DMS153 treated with DMSO at 0.1 percent for 48 hours (cell line): ENCODE measurements around the gene STK32A.

ENCODE experiments used
- DNase-seq: peaks from one replicate; lab custom pipeline; 2025; ENCODE audit not compliant: unreplicated experiment; lab: John Stamatoyannopoulos, UW

The STK32A gene

DNA sequence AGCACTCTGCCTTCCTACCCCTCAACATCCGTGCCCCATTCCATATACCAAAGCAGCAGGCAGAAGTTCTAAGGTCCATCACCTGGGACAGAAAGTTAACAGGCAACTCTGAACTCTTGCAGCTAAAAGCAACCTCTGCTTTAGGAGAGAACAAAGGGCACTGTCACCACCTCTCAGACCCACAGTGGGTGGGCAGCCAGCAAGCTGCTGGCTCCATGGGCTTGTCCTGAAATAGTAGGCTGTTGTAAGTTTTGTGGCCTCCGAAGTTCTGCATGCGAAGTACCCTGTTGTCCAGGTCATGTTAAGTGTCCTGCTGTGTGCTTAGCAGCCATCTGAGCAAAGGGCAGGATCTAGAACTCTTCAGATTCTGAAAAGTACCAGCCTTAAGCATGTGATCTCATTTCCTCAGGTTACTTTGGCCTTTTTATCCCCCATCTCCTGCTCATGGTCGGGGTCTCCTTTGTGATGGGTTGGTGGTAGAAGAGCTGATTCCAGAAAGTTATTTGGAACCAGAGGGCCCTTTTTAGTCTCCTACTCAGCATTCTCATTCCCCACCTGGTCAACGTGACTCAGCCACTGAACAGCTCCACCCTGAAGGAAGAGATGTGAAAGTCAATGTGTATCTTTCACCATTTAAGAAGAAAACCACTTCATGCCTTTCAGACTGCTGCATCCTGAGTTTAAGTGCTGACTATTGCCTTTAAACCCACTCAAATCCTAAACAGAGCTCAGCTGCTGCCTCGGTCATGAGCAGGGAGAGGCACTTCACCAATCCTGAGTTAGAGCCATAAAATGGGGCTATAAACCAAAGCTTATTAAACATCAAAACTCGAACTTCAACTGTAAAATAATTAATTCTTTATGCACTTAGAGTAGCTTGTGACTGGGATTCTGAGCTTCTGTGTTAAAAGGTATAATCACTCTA lies 153.6 kb downstream of the STK32A start:
- no peak for DNase-seq

DNA sequence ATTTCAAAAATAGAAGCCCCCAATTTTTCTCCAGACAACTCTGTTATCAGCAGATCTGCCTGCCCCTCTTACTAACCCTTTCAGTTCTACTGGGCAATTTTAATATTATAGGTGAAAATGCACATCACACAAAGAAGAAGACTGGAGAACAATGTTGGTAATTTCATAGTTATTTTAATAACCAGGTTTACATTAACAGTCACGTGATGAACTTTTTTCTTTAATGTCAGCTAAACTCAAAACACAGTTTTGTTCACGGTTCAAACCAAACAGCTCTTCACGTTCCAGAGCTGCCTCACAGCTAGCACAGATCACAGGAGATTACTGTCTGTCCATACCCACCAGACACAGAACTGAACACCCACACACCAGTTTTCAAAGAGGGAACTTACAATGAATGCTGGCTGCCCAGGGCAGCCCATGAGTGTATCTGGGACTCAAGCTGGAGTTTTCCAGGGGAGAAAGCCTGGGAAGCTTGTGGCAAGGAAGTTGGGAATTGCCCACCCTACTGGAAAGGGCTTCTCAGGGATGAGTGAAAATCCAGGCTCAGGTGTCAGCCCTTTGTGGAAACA lies 155.9 kb downstream of the STK32A start:
- DNase-seq: no peak

- no peak for DNase-seq
Observed at GRCh38 chr5:147391781-147392180, 157.0 kb downstream of the STK32A start.

DNA sequence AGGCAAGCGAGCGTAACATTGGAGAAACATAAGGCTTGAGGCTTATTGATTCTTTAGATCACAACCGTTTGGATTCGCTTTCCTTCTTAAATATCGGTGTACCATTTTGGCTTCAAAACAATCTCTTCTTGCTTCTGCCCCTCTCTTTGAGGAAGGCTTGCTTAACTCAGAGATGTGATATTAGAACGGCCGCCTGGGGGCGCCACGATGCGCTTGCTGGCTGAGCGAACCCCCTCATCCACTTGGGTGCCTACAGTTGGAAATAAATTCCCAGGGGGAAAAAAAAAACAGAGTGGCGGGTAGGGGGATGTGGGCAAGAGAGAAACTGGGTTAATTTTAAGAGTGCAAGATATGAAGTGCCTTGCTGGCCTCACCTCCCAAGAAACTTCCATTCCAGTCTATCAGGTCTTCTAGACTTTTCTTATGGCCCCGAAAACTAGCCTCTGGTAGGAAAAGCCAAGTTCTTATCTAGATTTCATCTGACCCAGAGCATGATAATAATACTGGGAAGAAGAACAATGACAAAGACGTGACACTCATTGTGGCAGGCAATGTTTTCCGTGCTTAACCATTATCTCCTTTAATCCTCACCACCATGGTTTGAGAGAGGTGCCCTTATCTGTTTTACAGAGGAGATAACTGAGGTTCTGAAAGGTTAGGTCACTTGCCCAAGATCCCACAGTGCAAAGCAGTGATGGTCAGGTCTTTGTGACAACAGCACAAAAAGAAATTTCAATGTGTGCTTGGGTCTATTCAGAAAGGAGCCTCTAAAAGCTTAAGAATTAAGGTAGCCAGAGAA lies 159.2 kb downstream of the STK32A start:
- no peak for DNase-seq

DNA sequence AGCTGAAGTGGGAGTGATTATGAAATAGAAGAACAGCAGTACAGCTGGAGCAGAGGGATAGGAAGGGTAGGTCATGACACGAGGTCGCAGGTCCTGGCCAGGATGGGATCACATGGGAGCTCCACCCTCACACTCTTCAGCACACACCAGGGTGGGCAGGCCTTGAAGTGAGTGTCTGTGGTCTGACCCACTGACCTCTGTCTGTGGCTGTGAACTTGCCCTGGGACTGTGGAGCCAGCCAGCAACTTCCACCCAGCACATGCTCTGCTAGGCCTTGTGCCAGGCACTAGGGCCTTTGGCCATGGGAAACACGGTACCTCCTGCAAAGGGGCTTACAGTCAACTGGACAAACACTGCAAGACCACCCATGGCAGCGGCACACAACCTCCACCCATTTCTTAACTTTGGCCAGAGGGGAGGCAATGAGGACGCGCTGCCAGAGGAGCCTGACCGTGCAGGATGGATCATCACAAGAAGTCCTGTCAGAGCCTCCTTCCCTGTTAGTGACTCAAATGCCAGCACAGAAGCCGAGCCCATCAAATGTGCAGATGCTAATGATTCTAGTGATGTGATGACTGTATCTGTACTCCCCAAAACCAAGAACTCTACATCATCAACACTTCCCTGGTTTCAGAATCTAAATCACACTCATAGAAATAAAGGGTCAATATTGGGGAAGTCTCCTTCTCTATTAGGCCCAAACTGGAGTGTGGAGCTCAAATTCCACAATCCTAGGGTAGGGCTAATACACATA lies 161.4 kb downstream of the STK32A start:
- DNase-seq: no peak

GRCh38 chr5:147397616-147398015 lies 162.8 kb downstream of the STK32A start:
- no peak for DNase-seq

DNA sequence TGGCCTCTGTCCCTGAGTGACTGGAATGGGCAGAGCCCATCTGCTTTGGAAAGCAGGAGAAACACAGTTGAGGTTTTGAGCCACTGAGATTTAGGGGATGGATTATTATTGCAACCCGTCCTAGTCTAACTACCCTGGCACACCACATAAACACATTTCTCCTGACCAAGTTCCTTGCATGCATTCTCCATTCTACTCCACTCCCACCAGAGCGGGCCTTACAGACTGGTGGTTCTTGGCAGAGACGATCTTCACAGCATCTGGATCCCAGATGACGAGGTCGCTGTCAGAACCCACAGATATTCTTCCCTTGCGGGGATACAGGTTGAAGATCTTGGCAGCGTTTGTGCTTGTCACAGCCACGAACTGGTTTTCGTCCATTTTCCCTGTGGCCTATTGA lies 164.0 kb downstream of the STK32A start:
- DNase-seq: no peak

DNA sequence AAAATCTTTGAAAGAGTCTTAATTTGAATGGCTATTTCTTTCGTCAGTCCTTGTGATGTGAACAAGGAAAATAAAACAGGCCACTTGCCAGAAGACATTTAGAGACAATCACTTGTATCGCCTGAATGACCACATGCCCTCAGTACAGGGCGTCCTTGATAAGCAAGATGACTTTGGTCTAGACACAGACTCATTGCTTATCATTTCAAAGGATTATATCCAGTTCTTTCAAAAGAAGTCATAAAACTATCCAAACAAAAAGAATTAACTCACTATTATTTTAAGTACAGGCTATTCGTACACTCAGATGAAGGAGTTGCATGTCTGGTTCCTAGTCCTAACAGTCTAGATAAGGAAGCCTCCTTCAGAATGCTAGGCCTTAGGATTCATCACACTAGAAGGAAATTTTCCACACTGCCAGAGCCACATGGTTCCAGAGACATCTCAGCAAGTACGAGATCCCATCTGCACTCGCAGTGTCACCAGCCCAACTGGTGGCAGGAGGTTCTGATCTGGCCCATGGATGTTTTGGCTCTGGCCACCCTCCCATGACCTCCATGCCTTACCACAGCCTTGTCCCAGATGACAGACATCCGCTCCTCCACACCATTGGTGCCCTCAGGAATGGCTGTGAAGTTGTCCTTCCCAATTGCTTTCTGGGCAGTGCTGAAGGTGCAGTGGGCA lies 165.4 kb downstream of the STK32A start:
- no peak for DNase-seq

DNA sequence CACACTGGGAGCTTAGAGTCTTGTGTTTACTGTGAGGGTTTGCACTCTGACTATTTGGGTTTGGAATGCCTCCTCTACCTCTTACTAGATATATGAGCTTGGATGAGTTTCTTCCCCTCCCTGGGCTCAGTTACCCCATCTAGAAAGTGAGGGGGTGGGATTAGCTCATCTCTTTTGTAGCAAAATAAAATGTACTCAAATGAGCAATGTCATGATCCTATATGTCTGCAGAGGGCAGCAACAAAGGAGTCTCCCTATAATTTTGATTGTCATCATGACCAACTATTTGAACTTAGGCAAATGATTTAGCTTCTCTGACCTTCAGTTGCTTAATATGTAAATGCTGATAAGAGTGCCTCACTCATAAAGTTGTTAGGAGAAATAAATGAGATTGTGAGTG lies 166.1 kb downstream of the STK32A start:
- DNase-seq: no peak

- DNase-seq: no peak
Observed at GRCh38 chr5:147403651-147404640, 169.1 kb downstream of the STK32A start.

DNA sequence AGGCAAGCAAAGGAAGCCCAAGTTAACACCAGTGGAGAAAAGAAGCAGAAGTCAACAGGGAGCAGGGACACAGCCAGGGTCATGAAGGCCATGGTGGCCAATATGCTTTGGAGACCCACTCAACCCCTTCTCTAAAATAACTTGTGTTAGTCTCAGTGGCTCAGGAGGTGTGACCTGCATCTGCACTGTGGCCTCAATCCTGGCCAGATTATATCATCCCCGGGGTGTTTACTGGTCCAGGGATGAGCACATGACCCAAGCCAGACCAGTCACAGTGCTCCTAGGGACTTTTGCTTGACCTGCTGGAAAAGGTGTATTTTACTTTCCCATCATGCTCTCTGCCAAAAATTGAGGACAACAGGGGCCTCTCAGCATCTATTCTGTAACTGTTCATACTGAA lies 169.9 kb downstream of the STK32A start:
- DNase-seq: no peak

- DNase-seq: no peak
Observed at GRCh38 chr5:147406636-147407035, 171.8 kb downstream of the STK32A start.

- no peak for DNase-seq
Observed at GRCh38 chr5:147407094-147407681, 172.4 kb downstream of the STK32A start.

DNA sequence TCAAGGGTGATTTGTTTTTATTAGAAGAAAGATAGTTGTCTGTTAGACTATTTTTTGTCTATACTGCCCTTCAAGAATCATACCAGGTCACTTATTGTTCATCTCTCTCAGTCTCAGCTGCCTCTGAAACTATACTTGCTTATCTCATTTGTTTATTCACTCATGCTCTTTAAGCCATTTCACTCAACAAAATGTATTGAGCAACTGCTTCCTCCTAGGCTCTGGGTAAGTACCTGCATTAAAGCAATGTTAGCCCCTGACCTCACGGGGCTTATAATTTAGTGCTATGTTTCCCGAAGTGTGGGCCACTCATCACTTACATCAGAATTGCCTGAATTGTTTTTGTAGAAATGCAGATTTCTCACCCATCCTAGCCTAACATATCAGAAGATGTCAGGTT lies 174.2 kb downstream of the STK32A start:
- no peak for DNase-seq

- DNase-seq: no peak
Observed at GRCh38 chr5:147410496-147411358, 175.9 kb downstream of the STK32A start.

DNA sequence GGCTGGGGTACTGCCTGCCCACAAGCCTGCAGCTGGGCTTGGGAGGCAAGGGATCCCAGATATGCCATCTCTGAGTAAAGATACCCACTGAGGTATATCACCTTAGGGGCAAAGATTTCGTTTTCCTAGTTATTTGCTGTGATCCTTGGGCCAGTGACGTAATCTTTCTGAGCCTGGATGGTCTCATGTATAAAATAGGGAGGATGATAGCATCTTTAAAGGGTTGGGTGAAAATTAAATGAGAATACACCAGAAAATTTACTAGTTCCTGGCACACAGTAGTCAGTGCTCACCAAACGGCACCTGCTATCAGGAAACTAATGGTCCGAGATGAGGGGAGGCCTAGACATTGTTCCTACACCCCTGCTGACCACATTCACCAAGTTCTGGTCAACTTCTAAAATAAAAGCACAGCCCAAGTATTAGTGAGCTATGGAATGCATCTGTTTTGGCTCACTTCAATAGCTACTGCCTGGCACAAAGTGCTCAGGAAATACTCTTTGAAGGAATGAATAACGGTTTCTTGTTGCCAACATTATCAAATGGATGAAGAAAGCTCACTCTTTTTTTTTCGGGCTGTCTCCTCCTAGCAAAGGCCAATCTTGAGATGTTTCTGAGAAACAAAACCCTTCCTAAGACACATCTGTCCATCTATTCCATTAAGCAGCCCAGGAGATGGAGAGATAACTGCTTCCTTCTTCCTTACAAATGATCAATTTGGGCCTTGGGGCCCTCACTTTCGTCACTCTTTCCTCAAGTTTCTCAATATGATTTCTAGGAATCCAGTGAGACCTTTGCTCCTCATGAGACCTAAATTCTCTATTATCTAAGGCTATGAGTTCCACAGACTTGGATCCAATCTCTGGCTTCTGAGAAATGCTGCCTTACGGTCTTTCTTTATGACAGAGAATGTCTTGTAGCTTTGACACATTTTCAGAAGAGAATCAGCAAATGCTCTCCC lies 176.8 kb downstream of the STK32A start:
- no peak for DNase-seq

- no peak for DNase-seq
Observed at GRCh38 chr5:147412561-147412960, 177.7 kb downstream of the STK32A start.
